ENCODE measurements around the gene PRCP. TPM values are rescaled to one million over a fixed set of nuclear protein-coding genes. Genes with fewer than 3 reads are reported as not detected.

PRCP gene
- total RNA-seq, 1 experiment from 2014 or later, result 56.7 TPM

DNA sequence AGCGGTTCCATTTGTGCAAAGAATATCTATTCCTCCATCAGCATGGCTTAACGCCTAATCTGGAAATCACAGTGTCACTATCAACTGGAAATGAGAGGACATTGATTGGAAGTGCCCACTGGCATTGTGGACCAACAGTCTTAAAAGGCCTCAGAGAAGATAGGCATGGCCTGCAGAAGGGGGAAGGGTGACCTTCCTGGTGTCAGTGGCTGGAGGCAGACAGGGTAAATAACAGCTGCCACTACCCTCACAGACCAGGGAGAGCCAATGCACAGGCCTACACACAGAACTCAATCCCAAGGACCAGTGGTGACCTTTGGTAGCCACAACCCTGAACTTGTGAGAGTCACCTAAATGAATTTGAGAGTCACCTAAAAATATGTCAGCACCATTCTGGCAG, 37.3 kb upstream of the PRCP start:
- Histone ChIP-seq H3K9ac (ENCODE audit: extremely low read depth, insufficient read length, low read length) (no peak overlapping the region), H4K91ac (ENCODE audit: insufficient read length, low read depth, low read length) (no peak overlapping the region), H2BK12ac (ENCODE audit: insufficient read length, low read depth, low read length) (no peak overlapping the region), H3K27me3 (ENCODE audit: insufficient read depth, low read length) (no peaks in the 10 kb centered on the region), H4K20me1 (ENCODE audit: control insufficient read depth, insufficient read depth, insufficient read length) (no peaks in the 10 kb centered on the region), H3K4me1 (ENCODE audit: insufficient read depth, low read length) (no peaks in the 10 kb centered on the region), H3K79me1 (ENCODE audit: insufficient read depth, low read depth, low read length, poor library complexity, severe bottlenecking) (no peaks in the 10 kb centered on the region), H3K56ac (ENCODE audit: insufficient read length, low read depth, low read length) (no peak overlapping the region), H4K5ac (ENCODE audit: insufficient read length, low read depth, low read length) (no peak overlapping the region), H3K4me2 (ENCODE audit: insufficient read depth, insufficient read length, low read length) (no peak overlapping the region), H2BK120ac (ENCODE audit: low read depth, low read length, poor library complexity, severe bottlenecking) (no peak overlapping the region), H2BK20ac (ENCODE audit: low read depth, low read length, poor library complexity, severe bottlenecking) (no peak overlapping the region), H2BK15ac (ENCODE audit: low read depth, low read length) (no peak overlapping the region), H3K27ac (ENCODE audit: insufficient read length, low read depth, low read length) (no peak overlapping the region), H3K18ac (ENCODE audit: insufficient read length, low read depth, low read length) (no peak overlapping the region), H3K4ac (ENCODE audit: low read depth, low read length) (no peak overlapping the region), H3K23ac (ENCODE audit: insufficient read length, low read depth, low read length) (no peak overlapping the region), H2BK5ac (ENCODE audit: insufficient read length, low read length) (no peak overlapping the region), H3T11ph (ENCODE audit: low read length) (no peak overlapping the region), H2AFZ (ENCODE audit: low read length) (no peak overlapping the region), H4K8ac (replicated peaks; ENCODE audit: insufficient read length, low read depth, low read length) (no peak overlapping the region), H2AK5ac (ENCODE audit: insufficient read length, low read length) (no peak overlapping the region), H3K9me3 (ENCODE audit: control insufficient read depth, low read depth, low read length) (no peaks in the 10 kb centered on the region), H3K79me2 (ENCODE audit: insufficient read depth, low read length) (no peaks in the 10 kb centered on the region), H3K23me2 (ENCODE audit: insufficient read length, low read depth, low read length, poor library complexity, severe bottlenecking) (no peaks in the 10 kb centered on the region), H3K14ac (ENCODE audit: insufficient read depth, low read length) (no peak overlapping the region)
- Mint-ChIP-seq H3K36me3 (ENCODE audit: insufficient read depth in 1 of 3, low read depth in 3 of 3) (peaks cover 0 to 22% (median 20%) of the 10 kb centered on the region in 3 experiments; a peak in 6 of 7 replicates), H3K4me1 (no peaks in the 10 kb centered on the region), H3K9me3 (no peaks in the 10 kb centered on the region), H3K27me3 (ENCODE audit: low read depth) (no peaks in the 10 kb centered on the region), H3K4me3 (no peak overlapping the region), H3K27ac (no peak overlapping the region)
- DNase-seq, result no peak
- no CpG with 5 or more reads among the region's 2 CpGs for WGBS (ENCODE audit: extremely low coverage, insufficient read length, low lambda C conversion rate)
- TF ChIP-seq, protein P1, sequence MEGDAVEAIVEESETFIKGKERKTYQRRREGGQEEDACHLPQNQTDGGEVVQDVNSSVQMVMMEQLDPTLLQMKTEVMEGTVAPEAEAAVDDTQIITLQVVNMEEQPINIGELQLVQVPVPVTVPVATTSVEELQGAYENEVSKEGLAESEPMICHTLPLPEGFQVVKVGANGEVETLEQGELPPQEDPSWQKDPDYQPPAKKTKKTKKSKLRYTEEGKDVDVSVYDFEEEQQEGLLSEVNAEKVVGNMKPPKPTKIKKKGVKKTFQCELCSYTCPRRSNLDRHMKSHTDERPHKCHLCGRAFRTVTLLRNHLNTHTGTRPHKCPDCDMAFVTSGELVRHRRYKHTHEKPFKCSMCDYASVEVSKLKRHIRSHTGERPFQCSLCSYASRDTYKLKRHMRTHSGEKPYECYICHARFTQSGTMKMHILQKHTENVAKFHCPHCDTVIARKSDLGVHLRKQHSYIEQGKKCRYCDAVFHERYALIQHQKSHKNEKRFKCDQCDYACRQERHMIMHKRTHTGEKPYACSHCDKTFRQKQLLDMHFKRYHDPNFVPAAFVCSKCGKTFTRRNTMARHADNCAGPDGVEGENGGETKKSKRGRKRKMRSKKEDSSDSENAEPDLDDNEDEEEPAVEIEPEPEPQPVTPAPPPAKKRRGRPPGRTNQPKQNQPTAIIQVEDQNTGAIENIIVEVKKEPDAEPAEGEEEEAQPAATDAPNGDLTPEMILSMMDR (conservative IDR thresholded peaks at IDR 0.05), result no peak
